Cardiac fibroblast (primary cell): ENCODE data around the gene KRT3.
"Not testable (repeated sequence)": the region's sequence is repeated elsewhere in the genome, so short reads cannot be mapped to it uniquely, and the experiment has no call there.

ENCODE experiments used
- DNase-seq, 2 donors: peaks; one replicate each; pipeline versions ENCODE4 v3.0.0 to v3.0.0-alpha.2; 2010; ENCODE audit warnings: low read depth in 2 of 2
- H3K4me3 ChIP-seq, 2 donors: replicated peaks in 1 of 2; 1 replicate in 1 of 2; 2 replicates in 1 of 2; pipeline ENCODE4 v1.5.1; 2011; ENCODE audit warnings: low read depth in 2 of 2, low read length in 2 of 2, mild to moderate bottlenecking in 2 of 2, moderate library complexity in 1 of 2
- TF ChIP-seq, protein P1 (sequence below): IDR thresholded peaks from one replicate; pipeline ENCODE4 v1.5.1; 2011; ENCODE audit warnings: low read depth, mild to moderate bottlenecking, low read length, inconsistent platforms

KRT3 gene

DNA sequence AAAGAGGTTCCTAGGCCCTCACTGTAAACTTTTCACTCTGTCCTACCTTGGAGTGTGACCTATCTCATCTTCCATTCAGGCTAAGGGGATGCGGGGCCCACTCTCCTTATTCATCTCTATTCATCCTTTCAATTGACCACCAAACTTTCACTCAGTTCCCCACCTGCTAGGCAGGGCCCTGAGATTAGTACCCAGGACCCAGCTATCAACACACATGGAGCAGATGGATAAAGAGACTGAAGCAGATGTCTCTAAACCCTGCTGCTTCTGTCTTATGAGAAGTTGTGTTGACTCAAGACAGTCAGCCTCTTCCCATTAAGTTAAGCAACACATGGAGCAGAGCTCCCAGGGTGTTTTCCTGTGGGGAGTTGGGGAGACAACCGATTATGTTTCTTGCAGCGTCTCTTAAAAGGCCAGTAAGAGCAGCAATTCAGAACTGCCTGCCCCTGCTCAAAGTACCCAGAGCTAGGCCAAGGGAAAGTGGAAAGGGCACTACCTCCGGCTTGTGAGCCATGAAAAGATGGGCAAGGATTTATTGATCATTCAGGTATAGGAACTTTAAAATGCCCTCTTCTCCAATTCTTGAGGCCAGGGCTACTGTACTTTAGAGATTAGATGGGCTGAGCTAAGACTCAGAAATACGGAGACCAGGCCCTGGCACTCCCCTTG, 29.4 kb downstream of the KRT3 start:
- no peak for DNase-seq
- H3K4me3 ChIP-seq: no peak overlapping the region
- TF ChIP-seq, protein P1, sequence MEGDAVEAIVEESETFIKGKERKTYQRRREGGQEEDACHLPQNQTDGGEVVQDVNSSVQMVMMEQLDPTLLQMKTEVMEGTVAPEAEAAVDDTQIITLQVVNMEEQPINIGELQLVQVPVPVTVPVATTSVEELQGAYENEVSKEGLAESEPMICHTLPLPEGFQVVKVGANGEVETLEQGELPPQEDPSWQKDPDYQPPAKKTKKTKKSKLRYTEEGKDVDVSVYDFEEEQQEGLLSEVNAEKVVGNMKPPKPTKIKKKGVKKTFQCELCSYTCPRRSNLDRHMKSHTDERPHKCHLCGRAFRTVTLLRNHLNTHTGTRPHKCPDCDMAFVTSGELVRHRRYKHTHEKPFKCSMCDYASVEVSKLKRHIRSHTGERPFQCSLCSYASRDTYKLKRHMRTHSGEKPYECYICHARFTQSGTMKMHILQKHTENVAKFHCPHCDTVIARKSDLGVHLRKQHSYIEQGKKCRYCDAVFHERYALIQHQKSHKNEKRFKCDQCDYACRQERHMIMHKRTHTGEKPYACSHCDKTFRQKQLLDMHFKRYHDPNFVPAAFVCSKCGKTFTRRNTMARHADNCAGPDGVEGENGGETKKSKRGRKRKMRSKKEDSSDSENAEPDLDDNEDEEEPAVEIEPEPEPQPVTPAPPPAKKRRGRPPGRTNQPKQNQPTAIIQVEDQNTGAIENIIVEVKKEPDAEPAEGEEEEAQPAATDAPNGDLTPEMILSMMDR: no peak

GRCh38 chr12:52765702-52766101, 30.2 kb downstream of the KRT3 start:
- H3K4me3 ChIP-seq: no peak overlapping the region
- no peak for DNase-seq
- TF ChIP-seq, protein P1: no peak

DNA sequence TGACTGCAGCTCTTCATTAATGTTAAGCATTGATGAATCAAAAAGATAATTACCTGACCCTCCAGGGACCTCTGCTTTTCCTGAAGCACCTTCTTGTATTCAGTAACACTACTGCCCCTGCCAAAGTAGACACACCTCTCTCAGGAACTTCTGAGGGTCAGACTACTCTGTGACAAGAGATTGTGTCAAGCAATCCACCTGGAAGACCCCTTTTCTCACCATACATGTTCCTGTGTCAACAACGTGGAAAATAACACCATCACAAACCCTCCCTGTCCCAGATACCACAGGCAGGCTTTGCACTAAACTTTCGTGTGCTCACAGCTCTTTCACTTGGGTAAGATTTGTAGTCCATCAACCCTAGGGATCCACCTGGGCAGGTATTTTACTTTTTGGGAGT, 31.9 kb downstream of the KRT3 start:
- no peak for DNase-seq
- TF ChIP-seq, protein P1: no peak
- no peak overlapping the region for H3K4me3 ChIP-seq

DNA sequence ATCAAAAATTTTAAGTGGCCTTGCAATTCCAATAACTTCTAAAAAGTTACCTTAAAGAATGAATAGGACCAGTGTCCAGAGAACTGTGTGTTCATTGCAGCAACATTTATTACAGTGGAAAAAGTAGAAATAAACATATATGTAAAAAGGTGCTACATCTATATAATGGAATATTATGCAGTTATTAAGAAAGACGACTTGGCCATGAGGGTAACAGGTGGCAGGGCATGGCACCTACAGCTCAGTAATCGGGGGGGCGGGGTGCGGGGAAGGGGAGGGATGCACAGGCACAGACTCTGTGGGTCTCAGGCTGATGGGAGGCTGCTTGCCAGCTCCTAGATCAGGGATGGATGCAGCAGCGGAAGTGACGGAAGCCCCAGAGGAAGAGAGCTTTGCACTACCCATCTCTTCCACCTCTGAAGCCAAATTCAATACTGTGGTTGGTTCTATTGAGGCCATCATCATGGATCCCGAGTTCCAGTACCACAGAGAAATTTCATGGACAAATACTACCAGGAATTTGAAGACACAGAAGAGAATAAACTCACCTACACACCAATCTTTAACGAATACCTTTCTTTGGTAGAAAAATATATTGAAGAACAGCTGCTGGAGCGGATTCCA, 32.8 kb downstream of the KRT3 start:
- TF ChIP-seq, protein P1: no peak
- no peak for DNase-seq
- no peak overlapping the region for H3K4me3 ChIP-seq

DNA sequence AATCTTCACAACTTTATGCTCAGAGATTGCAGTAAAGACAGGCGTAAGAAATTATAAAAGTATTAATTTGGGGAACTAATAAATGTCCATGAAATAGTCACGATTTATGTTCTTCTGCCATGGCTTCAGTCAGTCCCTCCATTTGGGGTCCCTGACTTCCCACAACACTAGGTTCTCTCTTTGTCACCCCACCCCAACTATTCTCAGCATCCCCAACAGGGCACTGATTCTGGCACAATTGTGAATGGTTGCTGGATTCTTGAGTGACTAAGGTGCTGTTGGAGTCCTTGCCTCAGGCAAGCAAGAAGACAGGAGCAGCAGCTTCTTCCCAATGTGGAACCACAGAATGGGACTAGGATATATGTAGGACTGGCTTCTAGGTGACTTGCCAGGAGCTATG, 34.1 kb downstream of the KRT3 start:
- DNase-seq: no peak
- TF ChIP-seq, protein P1: no peak

DNA sequence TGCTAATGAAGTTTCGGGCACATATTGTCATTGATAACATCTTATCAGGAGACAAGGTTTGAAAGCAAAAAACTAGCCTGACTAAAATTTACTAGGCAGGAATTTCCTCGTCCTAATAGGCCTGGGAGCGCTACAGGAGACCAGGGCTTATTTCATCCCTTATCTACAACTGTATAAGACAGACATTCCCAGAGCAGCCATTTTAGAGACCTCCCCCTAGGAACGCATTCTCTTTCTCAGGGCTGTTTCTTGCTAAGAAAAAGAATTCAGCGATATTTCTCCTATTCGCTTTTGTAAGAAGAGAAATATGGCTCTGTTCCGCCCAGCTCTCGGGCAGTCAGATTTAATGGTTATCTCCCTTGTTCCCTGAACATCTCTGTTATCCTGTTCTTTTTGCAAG, 34.7 kb downstream of the KRT3 start:
- not testable (repeated sequence) for DNase-seq, H3K4me3 ChIP-seq

More for the DNA sequence above, 34.1 kb downstream of the KRT3 start:
- no peak overlapping the region for H3K4me3 ChIP-seq

- DNase-seq: no peak
- no peak overlapping the region for H3K4me3 ChIP-seq
- TF ChIP-seq, protein P1: no peak
Measured at GRCh38 chr12:52760623-52761022, 35.3 kb downstream of the KRT3 start.
